ENCODE measurements around the gene DEAF1. TPM values are rescaled to one million over a fixed set of nuclear protein-coding genes. Genes with fewer than 3 reads are reported as not detected.

Gene DEAF1
- total RNA-seq, 6 experiments from 2014 or later, result 11.3 to 17.9 (median 14.0) TPM

DNA sequence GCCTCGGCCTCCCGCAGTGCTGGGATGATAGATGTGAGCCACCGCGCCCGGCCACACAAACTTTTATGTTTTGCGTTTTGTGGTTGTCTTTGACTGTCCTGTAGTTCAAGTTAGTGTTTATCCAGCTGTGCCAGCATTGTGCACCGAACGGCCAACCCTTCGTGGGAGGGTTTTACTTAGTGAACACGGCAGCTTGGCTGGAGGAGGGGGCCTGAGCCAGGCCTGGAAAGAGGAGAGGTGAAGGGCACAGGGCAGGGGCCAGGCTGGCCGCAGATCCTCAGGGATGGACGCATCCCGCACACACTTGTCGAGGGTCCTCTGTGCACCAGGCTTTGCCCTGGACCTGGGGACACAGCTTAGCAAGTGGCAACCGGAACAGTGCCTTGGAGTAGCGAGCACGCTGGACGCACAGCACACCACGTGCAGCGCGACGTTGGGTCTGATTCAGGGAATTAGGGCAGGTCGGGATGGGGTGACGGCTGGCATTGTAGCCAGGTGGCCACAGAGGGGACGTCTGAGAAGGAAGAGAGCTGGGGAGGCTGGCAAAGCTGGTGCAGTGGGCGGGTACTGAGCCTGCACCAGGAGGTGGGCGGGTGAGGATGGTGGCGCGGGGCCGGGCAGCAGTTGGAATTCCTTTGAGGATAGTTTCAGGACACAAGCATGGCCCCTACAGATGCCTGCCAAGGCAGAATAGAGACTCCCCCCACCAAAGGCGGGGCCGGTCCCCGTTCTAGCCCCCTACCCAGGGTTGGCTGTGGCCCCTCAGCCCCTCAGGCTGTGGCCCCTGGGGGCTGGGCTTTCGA is 24.4 kb upstream of the DEAF1 start:
- no peak for DNase-seq
- Histone ChIP-seq H3K36me3 (peaks cover 0 to 42% (median 7%) of the 10 kb centered on the region in 4 donors), H3K27me3 (no peaks in the 10 kb centered on the region), H3K4me3 (no peak overlapping the region), H3K9me3 (no peaks in the 10 kb centered on the region), H3K27ac (no peak overlapping the region), H3K4me1 (peaks cover 0 to 4% (median 0%) of the 10 kb centered on the region in 4 donors)
- no peak for ATAC-seq
- no peak for TF ChIP-seq POLR2A (IDR thresholded peaks at IDR 0.05)
- TF ChIP-seq, protein P1, sequence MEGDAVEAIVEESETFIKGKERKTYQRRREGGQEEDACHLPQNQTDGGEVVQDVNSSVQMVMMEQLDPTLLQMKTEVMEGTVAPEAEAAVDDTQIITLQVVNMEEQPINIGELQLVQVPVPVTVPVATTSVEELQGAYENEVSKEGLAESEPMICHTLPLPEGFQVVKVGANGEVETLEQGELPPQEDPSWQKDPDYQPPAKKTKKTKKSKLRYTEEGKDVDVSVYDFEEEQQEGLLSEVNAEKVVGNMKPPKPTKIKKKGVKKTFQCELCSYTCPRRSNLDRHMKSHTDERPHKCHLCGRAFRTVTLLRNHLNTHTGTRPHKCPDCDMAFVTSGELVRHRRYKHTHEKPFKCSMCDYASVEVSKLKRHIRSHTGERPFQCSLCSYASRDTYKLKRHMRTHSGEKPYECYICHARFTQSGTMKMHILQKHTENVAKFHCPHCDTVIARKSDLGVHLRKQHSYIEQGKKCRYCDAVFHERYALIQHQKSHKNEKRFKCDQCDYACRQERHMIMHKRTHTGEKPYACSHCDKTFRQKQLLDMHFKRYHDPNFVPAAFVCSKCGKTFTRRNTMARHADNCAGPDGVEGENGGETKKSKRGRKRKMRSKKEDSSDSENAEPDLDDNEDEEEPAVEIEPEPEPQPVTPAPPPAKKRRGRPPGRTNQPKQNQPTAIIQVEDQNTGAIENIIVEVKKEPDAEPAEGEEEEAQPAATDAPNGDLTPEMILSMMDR (IDR thresholded peaks at IDR 0.05), result no peak
- 78% methylated on average over 15 of the region's 34 CpGs for WGBS (ENCODE audit: insufficient coverage, low coverage, low lambda C conversion rate, missing lambda C conversion rate)
- intact Hi-C loops (cut with DNase I), result loop anchor here (10.0 kb wide), 1 partner anchor 55 kb away; no protein-coding TSS in a partner anchor

DNA sequence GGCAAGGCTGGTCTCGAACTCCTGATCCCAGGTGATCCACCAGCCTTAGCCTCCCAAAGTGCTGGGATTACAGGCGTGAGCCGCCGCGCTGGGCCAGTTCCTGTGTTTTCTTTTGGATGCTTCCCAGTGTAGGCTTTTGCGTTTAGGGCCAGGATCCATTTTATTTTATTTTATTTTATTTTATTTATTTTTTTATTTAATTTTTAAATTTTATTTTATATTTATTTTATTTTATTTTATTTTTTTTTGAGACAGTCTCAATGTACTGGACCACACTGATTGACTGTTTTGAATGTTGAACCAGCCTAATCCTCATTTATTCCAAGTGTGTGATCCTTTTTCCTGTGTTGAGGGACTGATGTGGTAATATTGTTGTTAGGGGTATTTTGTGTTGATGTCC is 19.4 kb upstream of the DEAF1 start:
- Histone ChIP-seq H3K4me3 (no peak overlapping the region), H3K27ac (no peak overlapping the region), H3K36me3 (peaks cover 0 to 9% (median 2%) of the 10 kb centered on the region in 4 donors), H3K9me3 (no peaks in the 10 kb centered on the region), H3K27me3 (no peaks in the 10 kb centered on the region), H3K4me1 (peaks cover 0 to 25% (median 10%) of the 10 kb centered on the region in 4 donors)
- DNase-seq, result no peak
- WGBS (ENCODE audit: insufficient coverage, low coverage, low lambda C conversion rate, missing lambda C conversion rate), result 100% methylated on average over 2 of the region's 6 CpGs
- intact Hi-C loops (cut with DNase I), result no loop called here
- TF ChIP-seq POLR2A (IDR thresholded peaks at IDR 0.05), result no peak
- TF ChIP-seq, protein P1 (IDR thresholded peaks at IDR 0.05), result no peak
- ATAC-seq, result no peak

DNA sequence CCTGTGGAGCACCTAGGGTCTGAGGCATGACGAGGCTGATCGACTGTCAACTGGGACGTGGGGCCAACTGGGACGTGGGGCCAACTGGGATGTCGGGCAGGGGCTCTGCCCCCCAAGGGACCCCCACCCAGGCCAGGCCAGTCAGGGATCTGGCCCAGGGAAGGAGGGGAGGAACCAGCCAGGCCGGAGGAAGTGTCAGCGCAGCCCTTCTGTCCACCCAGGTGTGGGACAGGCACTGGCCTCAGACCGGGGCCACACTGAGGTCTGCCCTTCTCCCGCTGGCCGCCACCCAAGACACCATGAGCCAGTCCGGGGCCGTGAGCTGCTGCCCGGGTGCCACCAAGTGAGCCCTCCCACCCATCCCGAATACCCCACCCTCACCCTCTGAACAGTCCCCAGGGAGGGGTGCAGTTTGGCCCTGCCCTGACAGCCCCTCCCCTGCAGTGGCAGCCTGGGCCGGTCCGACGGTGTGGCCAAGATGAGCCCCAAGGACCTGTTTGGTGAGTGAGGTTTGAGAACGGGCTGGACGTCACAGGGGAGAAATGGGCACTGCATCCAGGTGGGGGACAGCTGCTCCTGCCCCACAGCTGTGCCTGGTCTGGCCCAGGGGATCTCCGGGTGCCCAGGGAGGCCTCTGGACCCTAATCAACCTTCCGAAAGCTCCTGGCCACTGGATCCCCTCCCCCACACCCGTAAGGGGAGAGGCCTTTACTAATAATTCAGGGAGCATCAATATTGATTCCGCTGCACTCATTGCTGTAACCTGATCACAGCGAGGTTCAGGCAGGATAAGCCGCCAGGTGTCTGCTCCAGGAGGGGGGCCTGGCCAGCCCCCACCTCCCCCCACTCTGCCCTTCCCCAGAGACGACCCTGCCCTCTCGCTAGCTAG is 14.3 kb upstream of the DEAF1 start:
- Histone ChIP-seq H3K27me3 (no peaks in the 10 kb centered on the region), H3K4me3 (no peak overlapping the region), H3K9me3 (no peaks in the 10 kb centered on the region), H3K4me1 (peaks cover 0 to 43% (median 19%) of the 10 kb centered on the region in 4 donors), H3K27ac (peak overlapping the region in 1 of 3 donors; percentile 37), H3K36me3 (no peaks in the 10 kb centered on the region)
- ATAC-seq (no peak), DNase-seq (peak in 1 of 3 donors; percentile 64)
- TF ChIP-seq, protein P1 (IDR thresholded peaks at IDR 0.05), result no peak
- TF ChIP-seq POLR2A (IDR thresholded peaks at IDR 0.05), result no peak
- WGBS (ENCODE audit: insufficient coverage, low coverage, low lambda C conversion rate, missing lambda C conversion rate), result 14% methylated on average over 1 of the region's 27 CpGs
- intact Hi-C loops (cut with DNase I), result no loop called here

DNA sequence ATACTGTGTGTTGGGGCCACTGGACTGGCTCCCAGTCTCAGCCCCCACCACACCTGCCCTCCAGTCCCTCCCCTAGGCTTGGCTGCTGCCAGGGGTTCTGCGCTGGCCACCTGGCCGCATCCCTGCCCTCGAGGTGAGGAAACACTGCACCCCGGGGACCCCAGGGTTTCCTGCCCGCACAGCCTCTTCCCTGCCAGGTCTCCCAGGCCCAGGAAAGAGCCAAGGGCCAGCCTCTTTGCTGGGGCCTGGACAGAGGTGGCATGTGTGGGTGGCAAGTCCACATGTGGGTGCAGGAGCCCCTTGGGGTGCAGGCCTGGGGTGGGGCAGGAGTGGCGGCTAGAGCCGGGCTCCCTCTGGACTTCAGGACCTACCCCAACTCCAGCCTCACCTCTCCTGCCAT is 13.5 kb upstream of the DEAF1 start:
- no CpG with 5 or more reads among the region's 7 CpGs for WGBS (ENCODE audit: insufficient coverage, low coverage, low lambda C conversion rate, missing lambda C conversion rate)
- ATAC-seq (no peak), DNase-seq (peak in 1 of 3 donors; percentile 50)
- no peaks in the 10 kb centered on the region for H3K27me3 ChIP-seq
- no peak for TF ChIP-seq POLR2A (IDR thresholded peaks at IDR 0.05)
- TF ChIP-seq, protein P1 (IDR thresholded peaks at IDR 0.05), result no peak
- H3K4me3 ChIP-seq, result peak overlapping the region; percentile 67 to 91 (median 86)
- H3K27ac ChIP-seq, result peak overlapping the region in 1 of 3 donors; percentile 77
- intact Hi-C loops (cut with DNase I), result no loop called here
- H3K9me3 ChIP-seq, result no peaks in the 10 kb centered on the region
- H3K36me3 ChIP-seq, result no peaks in the 10 kb centered on the region
- H3K4me1 ChIP-seq, result peaks cover 0 to 49% (median 22%) of the 10 kb centered on the region in 4 donors

Measured in right lobe of liver (tissue), 6 donors.